Stimulated activated CD4-positive, alpha-beta T cell treated with anti-CD3 and anti-CD28 coated beads, Interleukin-15, amount 100 ng/mL, for 24 hours (primary cell): ENCODE results near the gene RFPL1.
"Not testable (repeated sequence)": the region's sequence is repeated elsewhere in the genome, so short reads cannot be mapped to it uniquely, and the experiment has no call there.

Experiments used
- DNase-seq: peaks from one replicate; pipeline ENCODE4 v3.0.0-alpha.2; 2020

Gene RFPL1

GRCh38 chr22:29438283-29438682 lies at the start of gene RFPL1:
RFPL1 (plus strand) TSS chr22:29438583.
- not testable (repeated sequence) for DNase-seq

GRCh38 chr22:29388759-29389090 lies 49.7 kb upstream of the RFPL1 start:
- DNase-seq: no peak

- DNase-seq: no peak
Observed at GRCh38 chr22:29390270-29390669, 48.1 kb upstream of the RFPL1 start.

- no peak for DNase-seq
Observed at GRCh38 chr22:29391546-29391945, 46.8 kb upstream of the RFPL1 start.

DNA sequence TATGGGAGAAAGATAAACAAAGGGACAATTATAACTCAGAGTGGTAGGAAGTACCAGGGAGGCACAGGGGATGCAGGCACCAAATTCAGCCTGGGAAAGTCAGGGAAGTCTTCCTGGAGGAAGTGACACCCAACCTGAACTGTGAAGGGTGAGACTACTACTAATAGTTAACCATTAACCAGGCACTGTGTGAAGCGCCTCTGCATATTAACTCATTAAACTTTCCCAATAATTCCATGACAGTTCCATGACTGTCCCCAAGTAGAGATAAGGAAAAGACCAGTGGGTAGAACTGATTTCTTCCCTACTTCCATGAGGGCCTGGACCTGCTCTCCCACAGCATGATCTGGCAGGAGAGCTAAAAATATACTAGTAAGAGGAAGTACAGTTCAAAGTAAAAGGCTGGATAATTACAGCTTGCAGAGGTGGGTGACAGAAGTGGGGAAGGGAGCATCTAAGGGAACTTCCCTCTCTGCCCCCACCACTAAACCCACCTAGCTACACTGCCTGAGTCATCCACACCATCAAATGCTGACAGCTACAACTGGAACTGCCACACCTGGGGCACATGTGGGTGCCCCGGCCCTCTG lies 45.3 kb upstream of the RFPL1 start:
- no peak for DNase-seq

- peak; percentile 75 for DNase-seq
Observed at GRCh38 chr22:29394931-29395581, 43.3 kb upstream of the RFPL1 start.

GRCh38 chr22:29396126-29396525 lies 42.3 kb upstream of the RFPL1 start:
- no peak for DNase-seq

DNA sequence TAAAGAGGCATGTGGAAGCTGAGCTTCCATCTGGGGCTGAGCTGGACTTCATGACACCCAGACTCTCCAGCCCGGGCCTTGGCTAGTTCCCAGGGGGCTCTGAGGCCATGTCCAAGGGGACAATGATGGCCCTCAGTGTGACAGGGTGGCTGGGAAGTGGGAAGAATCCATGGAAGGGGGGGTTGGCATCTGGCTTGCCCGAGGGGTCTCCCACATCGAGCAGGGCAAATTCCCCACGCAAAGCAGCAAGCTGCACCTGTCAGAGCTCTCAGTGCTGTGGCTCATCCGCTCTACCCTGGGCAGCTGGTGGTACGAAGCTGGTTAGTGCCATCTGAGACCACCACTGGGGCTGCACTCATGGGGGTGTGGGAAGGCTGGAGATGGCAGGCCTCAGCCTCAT lies 40.6 kb upstream of the RFPL1 start:
- no peak for DNase-seq

DNA sequence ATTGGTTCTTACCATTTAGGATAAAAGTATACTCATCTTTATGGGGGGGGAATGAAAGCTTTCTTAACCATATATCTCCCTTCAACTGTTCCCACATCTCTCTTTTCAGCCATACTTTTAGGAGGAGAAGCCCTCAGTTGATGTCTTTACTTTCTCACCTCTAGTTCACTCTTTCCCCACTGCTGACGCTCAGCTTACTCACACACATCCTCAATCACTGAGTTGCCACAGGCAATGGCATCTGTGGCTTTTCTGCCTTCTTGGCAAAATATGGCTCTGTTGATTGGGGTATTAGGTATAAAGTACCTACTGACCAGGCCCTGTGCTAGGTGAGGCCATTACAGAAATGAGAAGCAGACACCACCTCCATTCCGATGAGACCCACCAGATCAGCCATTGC lies 37.8 kb upstream of the RFPL1 start:
- no peak for DNase-seq

GRCh38 chr22:29401538-29401937 lies 36.8 kb upstream of the RFPL1 start:
- not testable (repeated sequence) for DNase-seq

DNA sequence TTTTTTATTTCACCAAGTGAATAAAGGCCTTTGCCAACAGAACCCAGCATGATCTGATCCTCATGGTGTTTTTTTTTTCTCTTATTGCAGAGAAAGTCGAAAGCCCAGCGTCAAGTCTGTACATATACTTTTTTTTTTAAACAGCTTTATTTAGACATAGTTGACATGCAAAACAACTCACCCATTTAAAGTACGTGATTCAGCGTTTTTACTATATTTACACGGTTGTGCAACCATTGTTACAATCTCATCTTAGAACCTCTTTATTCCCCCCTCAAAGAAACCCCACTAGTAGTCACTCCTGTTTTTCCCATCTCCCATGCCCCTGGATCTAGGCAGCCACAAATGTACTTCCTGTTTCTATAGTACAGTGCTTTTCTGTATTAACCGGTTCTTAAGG lies 29.4 kb upstream of the RFPL1 start:
- no peak for DNase-seq

DNA sequence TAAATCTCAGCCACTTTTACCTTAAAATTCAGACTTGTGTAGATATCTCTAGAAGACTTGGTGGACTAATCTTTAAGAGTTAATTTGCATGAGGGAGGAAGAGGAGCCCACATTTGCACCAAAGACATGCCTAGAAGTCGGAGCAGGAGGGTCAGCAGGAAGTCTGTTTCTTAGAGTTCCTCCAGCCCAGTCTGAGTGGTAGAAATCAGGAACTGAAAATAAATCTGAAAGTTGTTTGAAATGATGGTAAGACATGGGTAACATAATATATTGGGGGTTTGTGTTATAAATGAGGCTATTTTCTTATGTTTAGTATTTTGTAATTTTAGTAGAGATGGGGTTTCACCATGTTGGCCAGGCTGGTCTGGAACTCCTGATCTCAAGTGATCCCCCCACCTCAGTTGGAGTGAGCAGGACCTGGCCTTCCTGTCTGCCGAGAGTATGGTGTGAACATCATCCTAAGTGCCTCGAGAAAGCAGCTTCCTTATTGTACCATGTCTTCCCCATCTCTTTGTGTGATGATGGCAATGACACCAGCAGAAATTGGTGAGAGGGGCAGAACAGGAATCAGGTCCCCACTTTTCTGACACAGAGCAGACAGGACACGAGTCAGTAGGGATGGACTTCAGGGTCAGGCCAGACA lies 26.7 kb upstream of the RFPL1 start:
- not testable (repeated sequence) for DNase-seq

DNA sequence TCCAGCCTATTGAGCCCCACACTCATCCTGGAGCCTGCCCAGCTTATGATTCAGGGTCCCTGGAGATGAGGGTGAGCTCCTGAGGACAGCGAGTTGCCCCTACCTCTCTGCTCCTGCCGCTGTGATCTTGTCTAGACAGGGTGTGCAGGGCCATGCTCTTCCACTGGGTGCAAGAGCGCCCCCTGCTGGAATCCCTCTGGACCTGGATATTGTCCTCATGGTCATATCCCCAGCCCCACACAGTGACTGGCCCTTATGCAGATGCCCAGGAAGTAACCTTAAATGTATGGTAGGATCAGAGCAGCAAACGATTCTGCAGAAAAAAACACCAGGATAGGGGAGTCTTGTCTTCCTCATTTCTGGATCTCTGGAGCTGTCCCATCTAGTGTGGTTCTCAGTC lies 25.6 kb upstream of the RFPL1 start:
- DNase-seq: peak; percentile 30

DNA sequence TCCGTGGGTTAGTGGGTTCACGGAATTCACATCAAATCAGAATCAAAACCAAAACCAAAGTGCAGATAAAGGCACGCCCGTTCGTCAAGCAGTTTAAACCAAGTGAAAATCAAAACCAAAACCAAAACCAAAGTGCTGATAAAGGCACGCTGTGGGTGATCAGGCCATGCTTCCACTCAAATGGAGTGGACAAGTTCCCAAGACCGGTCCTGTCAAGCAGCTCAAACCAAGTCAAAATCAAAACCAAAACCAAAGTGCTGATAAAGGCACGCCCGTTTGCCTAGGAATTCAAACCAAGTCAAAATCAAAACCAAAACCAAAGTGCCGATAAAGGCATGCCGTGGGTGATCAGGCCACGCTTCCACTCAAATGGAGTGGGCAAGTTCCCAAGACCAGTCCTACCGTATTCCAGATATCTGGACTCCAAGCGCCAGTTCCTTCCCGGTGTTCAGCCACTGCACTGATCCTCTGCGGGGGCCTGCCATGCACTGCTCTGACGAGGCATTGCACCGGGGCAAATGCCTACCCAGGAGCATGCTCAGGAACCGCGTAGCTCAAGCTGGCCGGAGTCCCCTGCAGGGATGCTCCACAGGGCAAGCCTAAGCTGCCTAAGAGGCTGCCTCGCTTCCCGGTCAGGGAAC lies 23.3 kb upstream of the RFPL1 start:
- peak; percentile 69 for DNase-seq

- not testable (repeated sequence) for DNase-seq
Observed at GRCh38 chr22:29418704-29419103, 19.7 kb upstream of the RFPL1 start.

- DNase-seq: no peak
Observed at GRCh38 chr22:29426476-29426875, 11.9 kb upstream of the RFPL1 start.

GRCh38 chr22:29427176-29427760 lies 11.1 kb upstream of the RFPL1 start:
- DNase-seq: no peak

DNA sequence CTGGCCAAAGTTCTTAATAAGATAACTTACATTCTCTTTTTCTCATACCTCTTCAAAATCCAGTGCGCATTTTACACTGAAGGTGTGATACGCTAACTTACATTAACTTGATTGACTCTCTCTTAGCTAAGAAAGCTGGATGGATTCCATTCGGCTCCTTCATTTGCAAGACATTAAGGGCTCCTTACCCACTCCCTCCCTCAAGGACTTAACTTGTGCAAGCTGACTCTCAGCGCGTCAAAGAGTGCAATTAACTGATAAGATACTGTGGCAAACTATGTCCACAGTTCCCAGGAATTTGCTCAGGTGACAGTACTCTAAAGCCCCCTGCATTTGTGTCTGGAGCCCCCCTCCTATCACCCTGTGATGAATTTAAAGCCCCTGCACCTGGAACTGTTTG lies 6.4 kb upstream of the RFPL1 start:
- DNase-seq: no peak

DNA sequence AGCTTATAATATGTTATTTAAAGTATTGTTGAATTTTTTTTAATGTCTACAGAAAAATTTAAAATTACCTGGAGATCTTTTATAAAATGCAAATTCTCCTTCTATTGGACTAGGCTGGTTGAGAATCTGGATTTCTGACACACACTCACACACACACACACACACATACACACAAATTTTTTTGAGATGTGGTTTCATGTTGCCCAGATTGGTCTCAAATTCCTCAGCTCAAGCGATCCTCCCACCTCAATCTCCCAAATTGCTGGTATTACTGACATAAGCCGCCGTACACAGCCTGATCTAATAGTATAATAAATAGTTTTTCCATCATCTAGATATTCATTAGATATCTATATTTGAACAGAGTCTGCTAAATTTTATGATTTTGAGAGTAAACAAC lies 4.5 kb upstream of the RFPL1 start:
- no peak for DNase-seq

- DNase-seq: no peak
Observed at GRCh38 chr22:29434288-29434687, 4.1 kb upstream of the RFPL1 start.

- DNase-seq: no peak
Observed at GRCh38 chr22:29435236-29436136, 2.9 kb upstream of the RFPL1 start.

DNA sequence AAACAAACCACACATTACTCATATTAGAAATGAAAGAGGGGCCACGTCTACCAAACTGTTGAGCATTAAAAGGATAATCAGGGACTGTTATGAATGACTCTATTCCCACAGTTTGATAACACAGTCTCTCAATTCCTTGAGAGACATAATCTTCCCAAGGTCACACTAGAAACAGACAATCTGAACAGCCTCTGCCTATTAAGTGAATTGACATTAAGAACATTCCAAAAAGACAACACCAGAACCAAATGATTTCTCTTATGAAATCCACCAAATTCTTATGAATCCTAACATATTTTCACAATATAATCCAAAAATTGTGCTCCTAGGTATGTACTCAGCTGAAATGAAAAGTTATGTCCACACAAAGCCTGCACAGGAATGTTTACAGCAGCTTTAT lies 4.6 kb downstream of the RFPL1 start:
- DNase-seq: no peak

GRCh38 chr22:29443452-29443851 lies 5.1 kb downstream of the RFPL1 start:
- no peak for DNase-seq
